ENCODE data around the gene TTC39C. TPM values are rescaled to one million over a fixed set of nuclear protein-coding genes. Genes with fewer than 3 reads are reported as not detected.

TTC39C gene
- total RNA-seq, 2 experiments from 2014 or later = 82.6 to 91.8 TPM

- ATAC-seq (ENCODE audit: poor library complexity) (no peak), DNase-seq (no peak)
- no peak for TF ChIP-seq CTCF (IDR thresholded peaks at IDR 0.05)
- Mint-ChIP-seq H3K36me3 (ENCODE audit: low read depth) (peaks cover 39% of the 10 kb centered on the region), H3K4me1 (ENCODE audit: low read depth) (peaks cover 93% of the 10 kb centered on the region), H3K27ac (peak overlapping the region; percentile 17), H3K4me3 (peak overlapping the region; percentile 35), H3K9me3 (no peaks in the 10 kb centered on the region), H3K27me3 (no peaks in the 10 kb centered on the region)
- Histone ChIP-seq H3K9me3 (ENCODE audit: control insufficient read depth in 1 of 2, insufficient read depth in 1 of 2, low read length in 2 of 2) (no peaks in the 10 kb centered on the region), H3K4me1 (ENCODE audit: insufficient read depth, low read length) (peaks cover 62% of the 10 kb centered on the region), H3K27ac (ENCODE audit: low read depth in 1 of 2, low read length in 2 of 2) (no peak overlapping the region), H3K36me3 (ENCODE audit: insufficient read depth, low read length) (peaks cover 21% of the 10 kb centered on the region), H3K27me3 (ENCODE audit: control insufficient read depth in 1 of 2, insufficient read depth in 2 of 2, low read length in 2 of 2) (no peaks in the 10 kb centered on the region), H3K4me3 (ENCODE audit: low read length) (no peak overlapping the region)
- ChIA-PET CTCF (interaction anchor here (1.6 kb wide), 1 partner anchor 49 kb away, joined by 4 read pairs; no protein-coding TSS in a partner anchor), POLR2A (no interaction called here)
- intact Hi-C loops (cut with DNase I, micrococcal nuclease) = loop anchor here in 1 of 2 experiments (2.0 kb wide), 1 partner anchor 13 kb away; no protein-coding TSS in a partner anchor
These were observed 17.4 kb downstream of the TTC39C start for GRCh38 chr18:24031916-24032315.

GRCh38 chr18:24033641-24034412, 19.3 kb downstream of the TTC39C start:
- no peak for TF ChIP-seq CTCF (IDR thresholded peaks at IDR 0.05)
- H3K4me3 Mint-ChIP-seq = peak overlapping the region; percentile 38
- no peaks in the 10 kb centered on the region for H3K9me3 Mint-ChIP-seq
- Histone ChIP-seq H3K36me3 (ENCODE audit: insufficient read depth, low read length) (peaks cover 27% of the 10 kb centered on the region), H3K27me3 (ENCODE audit: control insufficient read depth in 1 of 2, insufficient read depth in 2 of 2, low read length in 2 of 2) (no peaks in the 10 kb centered on the region), H3K9me3 (ENCODE audit: control insufficient read depth in 1 of 2, insufficient read depth in 1 of 2, low read length in 2 of 2) (no peaks in the 10 kb centered on the region), H3K4me1 (ENCODE audit: insufficient read depth, low read length) (peaks cover 63% of the 10 kb centered on the region), H3K27ac (ENCODE audit: low read depth in 1 of 2, low read length in 2 of 2) (no peak overlapping the region), H3K4me3 (ENCODE audit: low read length) (no peak overlapping the region)
- no peak for DNase-seq
- no peaks in the 10 kb centered on the region for H3K27me3 Mint-ChIP-seq
- peak overlapping the region; percentile 40 for H3K27ac Mint-ChIP-seq
- H3K4me1 Mint-ChIP-seq (ENCODE audit: low read depth) = peaks cover 94% of the 10 kb centered on the region
- ChIA-PET POLR2A (interaction anchor here (1.2 kb wide), 1 partner anchor 9 kb away, joined by 4 read pairs; no protein-coding TSS in a partner anchor), CTCF (interaction anchor here (1.3 kb wide), 1 partner anchor 115 kb away, joined by 3 read pairs; no protein-coding TSS in a partner anchor)
- peaks cover 46% of the 10 kb centered on the region for H3K36me3 Mint-ChIP-seq (ENCODE audit: low read depth)
- ATAC-seq (ENCODE audit: poor library complexity) = no peak
- intact Hi-C loops (cut with DNase I, micrococcal nuclease) = loop anchor here in 1 of 2 experiments (2.0 kb wide), 1 partner anchor 15 kb away; no protein-coding TSS in a partner anchor

GRCh38 chr18:24035316-24035715, 20.8 kb downstream of the TTC39C start:
- Histone ChIP-seq H3K27ac (ENCODE audit: low read depth in 1 of 2, low read length in 2 of 2) (no peak overlapping the region), H3K4me3 (ENCODE audit: low read length) (no peak overlapping the region), H3K36me3 (ENCODE audit: insufficient read depth, low read length) (peaks cover 35% of the 10 kb centered on the region), H3K4me1 (ENCODE audit: insufficient read depth, low read length) (peaks cover 70% of the 10 kb centered on the region), H3K9me3 (ENCODE audit: control insufficient read depth in 1 of 2, insufficient read depth in 1 of 2, low read length in 2 of 2) (no peaks in the 10 kb centered on the region), H3K27me3 (ENCODE audit: control insufficient read depth in 1 of 2, insufficient read depth in 2 of 2, low read length in 2 of 2) (no peaks in the 10 kb centered on the region)
- Mint-ChIP-seq H3K36me3 (ENCODE audit: low read depth) (peaks cover 39% of the 10 kb centered on the region), H3K9me3 (no peaks in the 10 kb centered on the region), H3K27me3 (no peaks in the 10 kb centered on the region), H3K4me3 (peak overlapping the region; percentile 6), H3K4me1 (ENCODE audit: low read depth) (peaks cover 94% of the 10 kb centered on the region), H3K27ac (no peak overlapping the region)
- DNase-seq (no peak), ATAC-seq (ENCODE audit: poor library complexity) (no peak)
- TF ChIP-seq CTCF (IDR thresholded peaks at IDR 0.05) = no peak
- intact Hi-C loops (cut with DNase I, micrococcal nuclease) = no loop called here
- POLR2A ChIA-PET = no interaction called here
- CTCF ChIA-PET = no interaction called here
